ENCODE measurements around the gene TMEM201. TPM values are rescaled to one million over a fixed set of nuclear protein-coding genes. Genes with fewer than 3 reads are reported as not detected.

Gene TMEM201
- polyA plus RNA-seq, 1 of the 3 experiments (the other 2 are of a cell fraction), result 8.2 TPM

- no peak overlapping the region for H3K4me2 ChIP-seq
- H3K9me2 ChIP-seq, result no peaks in the 10 kb centered on the region
- no peaks in the 10 kb centered on the region for H3K36me3 ChIP-seq (replicated peaks in 1 of 2; ENCODE audit: control insufficient read depth in 1 of 2, insufficient read depth in 2 of 2, low read length in 1 of 2)
- no peaks in the 10 kb centered on the region for H3K9me3 ChIP-seq
- H3K4me3 ChIP-seq (ENCODE audit: low read depth in 2 of 2, low read length in 1 of 2), result no peak overlapping the region
- CTCF ChIA-PET, result interaction anchor here (1.3 kb wide), 1 partner anchor 29 kb away, joined by 4 read pairs; no protein-coding TSS in a partner anchor
- H3K9ac ChIP-seq, result no peak overlapping the region
- H3F3A ChIP-seq (replicated peaks; ENCODE audit: insufficient read depth), result no peaks in the 10 kb centered on the region
- POLR2A ChIA-PET, result no interaction called here
- no peaks in the 10 kb centered on the region; a peak in 1 of 4 replicates for H3K4me1 ChIP-seq (ENCODE audit: control insufficient read depth in 1 of 2, insufficient read depth in 2 of 2, low read depth in 1 of 2, low read length in 1 of 2)
- DNase-seq, result no peak
- peaks cover 28% of the 10 kb centered on the region for H3K27me3 ChIP-seq (ENCODE audit: insufficient read depth)
- H3K79me2 ChIP-seq (ENCODE audit: insufficient read depth), result no peaks in the 10 kb centered on the region
- no peak overlapping the region for H2AFZ ChIP-seq (ENCODE audit: low read depth)
- no peak for TF ChIP-seq RFX5 (IDR thresholded peaks at IDR 0.05; ENCODE audit: low read length)
- no peak for TF ChIP-seq RAD21 (IDR thresholded peaks at IDR 0.05; ENCODE audit: low read length)
- TF ChIP-seq EZH2phosphoT487 (IDR thresholded peaks at IDR 0.05; ENCODE audit: borderline replicate concordance, low read depth), result no peak
- TF ChIP-seq, protein P1, sequence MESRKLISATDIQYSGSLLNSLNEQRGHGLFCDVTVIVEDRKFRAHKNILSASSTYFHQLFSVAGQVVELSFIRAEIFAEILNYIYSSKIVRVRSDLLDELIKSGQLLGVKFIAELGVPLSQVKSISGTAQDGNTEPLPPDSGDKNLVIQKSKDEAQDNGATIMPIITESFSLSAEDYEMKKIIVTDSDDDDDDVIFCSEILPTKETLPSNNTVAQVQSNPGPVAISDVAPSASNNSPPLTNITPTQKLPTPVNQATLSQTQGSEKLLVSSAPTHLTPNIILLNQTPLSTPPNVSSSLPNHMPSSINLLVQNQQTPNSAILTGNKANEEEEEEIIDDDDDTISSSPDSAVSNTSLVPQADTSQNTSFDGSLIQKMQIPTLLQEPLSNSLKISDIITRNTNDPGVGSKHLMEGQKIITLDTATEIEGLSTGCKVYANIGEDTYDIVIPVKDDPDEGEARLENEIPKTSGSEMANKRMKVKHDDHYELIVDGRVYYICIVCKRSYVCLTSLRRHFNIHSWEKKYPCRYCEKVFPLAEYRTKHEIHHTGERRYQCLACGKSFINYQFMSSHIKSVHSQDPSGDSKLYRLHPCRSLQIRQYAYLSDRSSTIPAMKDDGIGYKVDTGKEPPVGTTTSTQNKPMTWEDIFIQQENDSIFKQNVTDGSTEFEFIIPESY (IDR thresholded peaks at IDR 0.05; ENCODE audit: borderline replicate concordance, low read depth), result no peak
- no peak for TF ChIP-seq FOXJ3 (CRISPR knock-in tag; IDR thresholded peaks at IDR 0.05)
- no peak for TF ChIP-seq GABPA (IDR thresholded peaks at IDR 0.05; ENCODE audit: low read depth)
- no peak for TF ChIP-seq SMC3 (IDR thresholded peaks at IDR 0.05; ENCODE audit: low read depth, low read length)
- WGBS (ENCODE audit: low lambda C conversion rate), result 92% methylated on average over 11 of the region's 11 CpGs
- H4K20me1 ChIP-seq (ENCODE audit: insufficient read depth), result no peaks in the 10 kb centered on the region
- H3K27ac ChIP-seq (ENCODE audit: low read depth in 2 of 2, low read length in 1 of 2), result no peak overlapping the region
These were observed 67.1 kb downstream of the TMEM201 start for GRCh38 chr1:9655836-9656235.

GRCh38 chr1:9657521-9658032 lies 68.9 kb downstream of the TMEM201 start:
- no peaks in the 10 kb centered on the region for H3K4me1 ChIP-seq (ENCODE audit: control insufficient read depth in 1 of 2, insufficient read depth in 2 of 2, low read depth in 1 of 2, low read length in 1 of 2)
- H3K4me2 ChIP-seq, result no peak overlapping the region
- no peak overlapping the region for H3K9ac ChIP-seq
- no peak overlapping the region for H2AFZ ChIP-seq (ENCODE audit: low read depth)
- no peaks in the 10 kb centered on the region for H4K20me1 ChIP-seq (ENCODE audit: insufficient read depth)
- peaks cover 14% of the 10 kb centered on the region for H3K27me3 ChIP-seq (ENCODE audit: insufficient read depth)
- WGBS (ENCODE audit: low lambda C conversion rate), result 85% methylated on average over 2 of the region's 2 CpGs
- ChIA-PET CTCF (no interaction called here), POLR2A (no interaction called here)
- H3K9me3 ChIP-seq, result no peaks in the 10 kb centered on the region
- TF ChIP-seq EP300 (IDR thresholded peaks at IDR 0.05; ENCODE audit: borderline replicate concordance in 1 of 2, low read depth in 1 of 2, low read length in 1 of 2), result no peak
- no peak for TF ChIP-seq PBX3 (IDR thresholded peaks at IDR 0.05)
- TF ChIP-seq NFIC (IDR thresholded peaks at IDR 0.05; ENCODE audit: borderline replicate concordance), result no peak
- TF ChIP-seq RAD21 (IDR thresholded peaks at IDR 0.05; ENCODE audit: low read length), result no peak
- no peak for TF ChIP-seq RXRA (IDR thresholded peaks at IDR 0.05; ENCODE audit: borderline replicate concordance, low read depth)
- TF ChIP-seq TEAD4 (IDR thresholded peaks at IDR 0.05; ENCODE audit: borderline replicate concordance, insufficient read depth), result no peak
- DNase-seq, result no peak
- no peaks in the 10 kb centered on the region for H3F3A ChIP-seq (replicated peaks; ENCODE audit: insufficient read depth)
- H3K9me2 ChIP-seq, result no peaks in the 10 kb centered on the region
- no peak overlapping the region for H3K4me3 ChIP-seq (ENCODE audit: low read depth in 2 of 2, low read length in 1 of 2)
- H3K36me3 ChIP-seq (replicated peaks in 1 of 2; ENCODE audit: control insufficient read depth in 1 of 2, insufficient read depth in 2 of 2, low read length in 1 of 2), result no peaks in the 10 kb centered on the region
- no peak overlapping the region for H3K27ac ChIP-seq (ENCODE audit: low read depth in 2 of 2, low read length in 1 of 2)
- H3K79me2 ChIP-seq (ENCODE audit: insufficient read depth), result no peaks in the 10 kb centered on the region

Data from SK-N-SH (cell line).